Brain pericyte (primary cell): Measurements from ENCODE around the gene OSTN.
A peak's percentile ranks its signal among the peaks of the same experiment; 100 is the strongest.
"Not testable (repeated sequence)": the region's sequence is repeated elsewhere in the genome, so short reads cannot be mapped to it uniquely, and the experiment has no call there.

ENCODE experiments used
- DNase-seq: peaks from one replicate; pipeline ENCODE4 v3.0.0-alpha.2; 2012; ENCODE audit warnings: low read depth, low spot score

Gene OSTN

GRCh38 chr3:191263365-191263764, 64.3 kb downstream of the OSTN start:
- DNase-seq, result no peak

DNA sequence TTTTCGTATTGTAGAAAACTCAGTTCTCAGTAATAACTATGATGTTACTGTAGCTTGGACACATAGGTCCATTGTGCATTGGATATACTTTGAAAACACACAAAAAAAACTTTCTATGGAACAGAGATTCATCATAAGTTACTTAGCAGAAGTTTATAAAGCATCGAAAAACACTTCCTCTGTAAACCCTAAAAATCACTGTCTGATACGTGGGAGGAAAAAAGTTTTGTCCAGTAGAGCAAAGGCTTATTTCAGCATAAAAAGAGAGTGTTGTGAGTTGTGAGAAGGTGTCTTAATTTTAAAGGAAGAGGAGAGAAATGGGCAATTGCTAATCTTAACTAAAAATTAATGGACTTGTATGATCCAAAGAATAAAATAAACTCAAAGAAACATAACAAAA, 64.8 kb downstream of the OSTN start:
- DNase-seq, result no peak

DNA sequence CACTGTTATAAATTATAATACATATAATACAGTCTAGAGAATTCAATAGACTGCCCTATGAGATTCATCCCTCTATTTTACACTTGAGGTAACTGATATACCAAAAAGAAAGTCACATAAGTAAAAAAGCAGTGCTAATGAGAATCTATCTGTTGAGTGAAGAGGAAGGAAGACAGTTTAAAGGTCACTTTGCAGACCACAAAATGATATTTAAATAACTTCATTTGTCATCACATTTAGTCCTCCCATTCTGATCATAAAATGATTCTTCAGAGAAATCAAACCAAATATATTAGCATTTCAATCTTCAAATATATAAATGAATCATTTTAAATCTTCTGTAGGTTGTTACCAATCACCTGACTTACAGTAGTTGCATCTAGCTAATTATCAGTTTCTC, 69.7 kb downstream of the OSTN start:
- DNase-seq, result no peak

DNA sequence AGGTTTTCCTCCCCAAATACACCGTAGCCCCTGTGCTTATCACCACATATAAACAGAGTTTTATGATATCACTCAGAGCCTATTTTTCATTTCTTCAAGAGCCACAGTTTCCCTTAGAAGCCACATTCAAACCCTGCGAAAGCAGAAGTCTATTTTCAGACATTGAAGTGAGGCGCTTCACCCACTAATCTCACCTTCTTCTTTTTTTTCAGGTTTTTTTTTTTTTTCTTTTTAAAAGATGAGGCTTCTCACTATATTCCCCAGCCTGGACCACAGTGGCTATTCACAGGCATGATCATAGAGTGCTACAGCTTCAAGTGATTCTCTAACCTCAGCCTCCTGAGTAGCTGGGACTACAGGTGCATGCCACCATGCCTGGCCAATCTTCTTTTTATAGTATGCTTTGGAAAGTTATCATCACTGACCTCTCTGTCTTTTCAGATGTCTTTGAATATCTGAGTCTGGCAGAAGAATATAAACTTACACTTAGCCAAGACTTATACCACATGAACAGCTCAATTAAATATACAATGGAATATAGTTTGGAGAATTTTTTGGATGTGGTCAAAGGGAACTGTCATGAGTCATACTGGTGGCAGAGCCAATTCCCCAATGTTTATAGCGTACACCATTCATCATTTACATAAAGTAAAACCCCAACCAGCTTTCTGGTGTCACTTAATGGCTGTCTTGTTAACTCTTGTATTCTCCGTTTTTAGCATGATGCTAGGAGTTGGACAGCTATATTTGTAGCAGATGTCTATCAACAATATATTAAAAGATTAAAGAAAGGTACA, 70.4 kb downstream of the OSTN start:
- no peak for DNase-seq

- not testable (repeated sequence) for DNase-seq
Observed at GRCh38 chr3:191275244-191275643, 76.2 kb downstream of the OSTN start.

DNA sequence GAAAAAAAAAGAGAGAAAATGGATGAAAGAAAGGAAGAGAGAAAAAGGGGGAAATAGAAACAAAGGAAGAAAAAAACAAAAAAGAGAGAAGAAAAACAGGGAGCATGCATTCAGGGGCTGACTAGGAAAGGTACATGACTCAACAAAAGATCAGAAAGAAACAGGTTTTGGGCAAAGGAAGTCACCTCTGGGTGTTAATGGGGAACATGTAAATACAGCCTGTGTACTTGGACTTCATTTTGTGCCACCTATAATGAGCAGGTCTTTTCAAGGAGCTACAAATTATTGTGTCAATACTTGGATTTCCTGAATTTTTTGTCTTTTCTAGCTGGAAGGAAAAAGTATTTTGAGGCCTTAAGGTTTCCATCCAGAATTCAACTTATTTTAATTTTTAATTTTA, 76.7 kb downstream of the OSTN start:
- no peak for DNase-seq

DNA sequence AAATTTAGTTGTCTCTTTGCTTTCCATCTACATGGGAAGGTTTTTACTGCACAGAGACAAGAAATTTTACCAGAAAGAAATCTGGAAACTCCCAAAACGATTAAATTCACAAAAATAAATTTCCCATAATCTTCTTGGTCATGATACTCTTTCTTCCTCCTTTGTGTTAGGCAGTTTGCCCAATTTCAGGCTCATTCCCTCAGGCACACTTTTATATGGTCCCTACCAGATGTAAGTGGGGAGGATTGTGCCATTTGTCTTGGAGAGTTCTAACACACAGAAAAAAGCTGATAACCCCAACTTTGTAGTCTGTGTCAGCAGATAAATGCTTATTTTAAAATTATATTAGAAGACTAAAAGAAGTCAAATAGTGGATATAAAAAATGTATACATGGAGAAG, 81.1 kb downstream of the OSTN start:
- DNase-seq, result no peak

GRCh38 chr3:191280882-191281281, 81.8 kb downstream of the OSTN start:
- DNase-seq, result no peak

DNA sequence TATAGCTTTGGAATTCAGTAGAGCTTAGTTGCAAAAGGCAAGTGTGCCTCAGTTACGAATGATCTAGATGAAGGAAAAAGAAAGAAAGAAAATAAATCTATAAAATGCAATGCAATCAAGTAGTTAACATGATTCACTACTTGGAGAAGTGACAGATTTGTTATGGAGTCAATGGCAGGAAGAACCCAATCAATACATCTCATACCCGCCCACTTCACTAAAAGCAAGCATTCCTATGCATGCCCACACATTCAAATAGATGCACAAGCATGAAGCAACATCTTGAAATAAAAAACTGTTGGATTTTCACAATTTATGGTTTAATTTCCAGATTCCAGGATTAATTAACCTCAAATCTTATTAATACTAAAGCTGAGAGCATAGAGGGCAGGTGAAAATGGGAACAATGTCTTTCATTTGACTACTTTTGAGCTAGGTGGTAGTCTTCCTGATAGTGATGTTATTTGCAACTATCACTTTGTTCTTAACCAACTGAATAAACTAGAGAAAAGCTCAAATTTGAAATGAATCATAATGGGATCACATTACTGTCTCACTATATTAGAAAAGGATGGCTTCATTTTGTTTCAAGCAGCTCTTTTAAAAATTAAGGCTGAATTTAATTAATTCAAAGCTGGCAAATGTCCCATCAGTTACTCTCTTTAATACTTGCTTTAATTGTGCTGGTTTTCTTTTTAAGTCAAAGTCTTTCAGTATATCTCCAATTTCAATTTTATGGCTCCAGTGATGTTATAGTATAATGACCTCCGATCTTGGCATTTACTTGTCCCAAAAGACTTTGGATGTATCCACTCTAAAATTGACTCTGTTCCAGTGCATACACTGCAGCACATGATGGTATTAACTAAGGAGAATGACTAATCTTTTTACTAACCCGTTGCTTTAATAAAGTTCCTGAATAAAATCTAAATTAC, 83.5 kb downstream of the OSTN start:
- DNase-seq, result peak; percentile 3

DNA sequence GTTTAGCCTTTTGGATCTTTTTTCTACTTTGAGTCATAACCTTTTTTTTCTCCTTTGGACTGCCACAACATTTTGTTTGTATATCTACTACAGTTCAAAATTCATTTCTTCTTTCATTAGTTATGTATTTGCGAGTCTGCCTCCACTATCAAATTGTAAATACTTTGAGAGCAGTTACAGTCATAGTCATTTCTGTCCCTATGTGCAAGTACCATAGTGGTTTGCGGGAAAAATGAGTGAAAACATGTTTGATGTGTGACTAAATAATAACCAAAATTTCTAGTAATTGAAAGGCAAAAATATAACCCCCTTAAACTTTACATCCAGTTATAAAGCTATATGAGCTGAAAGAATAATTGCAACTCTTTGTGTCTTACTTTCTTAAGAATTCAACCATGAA, 84.4 kb downstream of the OSTN start:
- DNase-seq, result no peak

DNA sequence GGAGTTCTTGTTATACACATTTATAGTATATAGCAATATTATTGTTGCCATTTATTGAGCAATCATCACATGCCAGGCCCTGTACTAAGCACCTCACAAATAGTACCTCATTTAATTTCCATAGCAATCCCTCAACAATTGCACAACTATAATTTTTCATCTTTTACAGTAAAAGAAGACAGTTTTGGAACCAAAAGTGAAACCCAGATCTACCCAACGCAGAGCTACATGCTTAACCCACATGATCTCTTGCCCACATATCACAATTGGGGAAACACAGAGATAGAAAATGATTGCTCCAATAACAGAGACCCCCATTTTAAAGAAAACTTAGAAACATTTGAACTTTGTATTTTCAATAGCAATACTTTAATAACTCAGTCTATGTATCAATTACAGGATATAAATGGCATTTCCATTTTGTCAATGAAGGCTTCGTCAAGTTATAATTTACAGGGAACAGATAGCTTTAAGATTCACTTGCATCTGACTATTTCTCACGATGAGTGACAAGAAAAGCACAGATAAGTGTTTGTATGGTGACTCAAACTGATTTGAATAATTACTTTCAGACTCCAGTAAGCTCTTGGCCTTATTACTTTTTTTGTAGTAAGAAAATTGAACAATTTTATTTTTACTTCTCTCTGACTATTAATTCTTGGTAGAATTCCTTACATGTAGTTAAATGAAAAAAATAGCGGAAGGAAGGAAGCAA, 91.4 kb downstream of the OSTN start:
- no peak for DNase-seq

DNA sequence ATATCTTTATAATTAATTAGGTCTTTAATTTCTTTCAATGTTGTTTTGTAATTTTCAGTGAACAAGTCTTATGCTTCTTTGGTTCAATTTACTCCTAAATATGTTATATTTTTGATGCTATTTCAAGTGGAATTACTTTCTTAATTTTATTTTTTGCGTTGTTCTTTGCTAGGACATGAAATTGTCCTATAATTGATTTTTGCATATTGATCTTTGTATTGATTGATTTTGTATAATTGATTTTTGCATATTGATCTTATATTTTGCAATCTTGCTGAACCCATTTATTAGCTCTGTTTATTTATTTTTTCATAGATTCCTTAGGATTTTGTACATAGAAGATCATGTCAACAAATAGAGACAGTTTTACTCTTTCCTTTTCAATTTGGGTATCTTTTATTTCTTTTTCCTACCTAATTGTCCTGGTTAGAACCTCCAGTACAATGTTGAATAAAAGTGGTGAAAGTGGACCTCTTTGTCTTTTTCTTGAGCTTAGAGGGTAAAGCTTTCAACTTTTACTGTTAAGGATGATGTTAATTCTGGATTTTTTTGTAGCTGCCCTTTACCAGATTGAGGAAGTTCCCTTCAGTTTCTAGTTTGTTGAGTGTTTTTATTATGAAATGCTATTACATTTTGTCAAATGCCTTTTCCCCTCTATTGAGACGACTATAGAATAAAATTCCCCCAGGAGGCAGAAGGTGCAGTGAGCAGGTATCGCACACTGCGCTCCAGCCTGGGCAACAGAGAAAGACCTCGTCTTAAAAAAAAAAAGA, 93.4 kb downstream of the OSTN start:
- DNase-seq, result no peak

- DNase-seq, result no peak
Observed at GRCh38 chr3:191294291-191294690, 95.2 kb downstream of the OSTN start.

- DNase-seq, result no peak
Observed at GRCh38 chr3:191296041-191296541, 97.0 kb downstream of the OSTN start.

DNA sequence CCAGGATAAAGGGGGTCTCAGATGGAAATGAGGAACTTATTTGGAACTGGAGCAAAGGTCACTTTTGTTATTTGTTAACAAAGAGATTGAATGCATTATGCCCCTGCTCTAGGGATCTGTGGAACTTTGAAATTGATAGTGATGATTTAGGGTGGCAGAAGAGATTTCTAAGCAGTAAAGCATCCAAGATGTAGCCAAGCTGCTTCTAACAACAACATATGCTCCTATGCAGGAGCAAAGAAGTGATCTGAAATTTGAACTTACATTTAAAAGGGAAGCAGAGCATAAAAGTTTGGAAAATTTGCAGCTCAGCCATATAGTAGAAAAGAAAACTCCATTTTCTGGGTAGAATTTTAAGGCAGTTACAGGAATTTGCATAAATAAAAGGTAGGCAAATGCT, 99.8 kb downstream of the OSTN start:
- DNase-seq, result no peak

GRCh38 chr3:191300422-191300821, 101.4 kb downstream of the OSTN start:
- DNase-seq, result no peak

DNA sequence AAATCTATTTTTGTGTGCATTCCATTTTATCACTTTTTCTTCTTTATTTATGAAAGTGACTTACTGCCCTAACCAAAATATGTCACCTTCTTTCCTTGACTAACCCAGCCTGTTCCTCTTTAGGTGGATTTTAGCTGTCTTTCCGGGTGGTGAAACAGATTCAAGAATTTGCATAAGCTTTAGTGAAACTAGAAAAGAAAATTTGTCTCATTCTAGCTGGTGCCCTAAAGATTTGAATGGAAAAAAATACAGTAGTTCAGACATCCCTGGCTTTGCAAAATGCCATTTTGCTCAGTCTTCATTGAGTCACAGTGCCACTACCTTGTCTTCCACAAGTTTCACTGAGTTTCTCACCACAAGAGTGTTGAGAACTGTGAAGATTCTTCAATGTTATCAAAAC, 102.0 kb downstream of the OSTN start:
- no peak for DNase-seq

GRCh38 chr3:191301782-191302411, 102.9 kb downstream of the OSTN start:
- DNase-seq, result no peak

DNA sequence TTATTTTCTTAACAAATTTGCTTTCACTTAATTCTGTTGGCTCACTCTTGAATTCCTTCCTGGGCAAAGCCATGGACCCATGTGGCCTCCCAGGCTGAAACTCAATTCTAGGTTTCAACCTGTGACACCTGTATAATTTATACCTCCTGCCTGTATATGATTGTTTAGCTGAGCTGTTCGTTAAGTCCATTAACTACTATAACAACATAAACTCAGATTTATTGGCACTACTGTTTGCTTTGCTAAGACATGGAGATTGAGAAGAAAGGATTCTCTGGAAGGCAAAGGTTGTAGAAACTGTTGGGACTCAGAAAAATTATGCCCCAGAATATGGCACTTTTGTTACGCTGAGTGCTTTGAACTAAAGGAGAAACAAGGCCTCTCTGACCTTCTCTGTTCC, 103.4 kb downstream of the OSTN start:
- DNase-seq, result no peak

- no peak for DNase-seq
Observed at GRCh38 chr3:191303596-191303995, 104.6 kb downstream of the OSTN start.

DNA sequence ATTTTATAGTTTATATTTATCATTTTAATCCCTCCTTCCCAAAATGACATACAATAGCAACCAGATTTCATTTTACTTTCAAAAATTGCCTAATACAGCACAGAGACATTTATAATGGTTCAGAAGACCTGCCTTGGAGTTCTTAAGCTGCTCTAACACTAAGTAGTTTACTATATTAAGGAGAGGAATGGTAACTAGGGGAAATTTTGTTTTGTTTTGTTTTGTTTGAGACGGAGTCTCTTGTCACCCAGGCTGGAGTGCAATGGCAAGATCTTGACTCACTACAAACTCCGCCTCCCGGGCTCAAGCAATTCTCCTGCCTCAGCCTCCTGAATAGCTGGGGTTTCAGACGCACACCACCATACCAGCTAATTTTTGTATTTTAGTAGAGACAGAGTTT, 107.4 kb downstream of the OSTN start:
- no peak for DNase-seq
